Activated CD4-positive, CD25-positive, alpha-beta regulatory T cell treated with anti-CD3 and anti-CD28 coated beads, Interleukin-2, amount 50 U/mL, for 16 hours (primary cell): ENCODE results near the gene VHLL.
"Not testable (repeated sequence)": the region's sequence is repeated elsewhere in the genome, so short reads cannot be mapped to it uniquely, and the experiment has no call there.

Experiments
- DNase-seq: peaks from one replicate; pipeline ENCODE4 v3.0.0-alpha.2; 2020; ENCODE audit warnings: low read depth, low spot score

The VHLL gene

DNA sequence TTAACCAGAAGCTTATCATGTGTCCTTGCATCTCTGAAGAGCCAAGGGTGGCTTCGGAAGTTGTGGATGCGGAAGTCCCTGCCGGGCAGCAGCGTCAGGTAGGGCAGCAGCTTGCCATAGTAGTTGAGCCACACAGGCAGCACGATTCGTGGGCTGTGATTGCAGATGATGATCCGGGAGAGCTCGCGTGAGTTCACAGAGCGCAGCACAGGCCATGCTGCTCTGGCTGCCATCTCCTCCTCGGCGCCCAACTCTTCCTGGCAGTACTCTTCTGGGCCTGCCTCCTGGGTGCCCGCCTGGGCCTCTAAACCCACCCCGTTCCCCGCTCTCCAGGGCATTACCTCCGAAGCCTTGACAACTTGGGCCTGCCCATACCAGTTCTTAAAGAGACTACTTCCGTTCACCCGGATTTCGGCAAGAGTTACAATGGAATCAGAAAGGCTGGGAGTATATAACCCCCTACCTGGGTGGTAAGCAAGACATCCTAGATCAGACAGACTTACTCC, at the start of gene VHLL:
VHLL (minus strand) TSS at position 456 of the 506 bp plus-strand sequence; CDS start at position 338, 118 bp downstream.
- DNase-seq: no peak

DNA sequence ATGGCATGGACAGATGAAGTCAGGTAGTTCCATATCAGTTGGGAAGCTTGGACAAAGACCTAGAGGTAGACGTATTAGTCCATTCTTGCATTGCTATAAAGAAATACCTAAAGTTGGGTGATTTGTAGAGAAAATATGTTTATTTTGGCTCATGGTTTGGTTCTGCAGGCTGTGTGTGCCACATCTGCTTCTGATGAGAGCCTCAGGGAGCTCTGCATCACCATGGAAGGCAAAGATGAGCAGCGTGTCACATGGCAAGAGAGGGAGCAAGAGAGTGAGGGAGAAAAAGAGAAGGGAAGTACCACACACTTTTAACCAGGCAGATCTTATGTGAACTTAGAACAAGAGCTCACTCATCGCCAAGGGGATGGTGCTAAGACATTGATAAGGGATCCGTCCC, 48.2 kb upstream of the VHLL start:
- no peak for DNase-seq

DNA sequence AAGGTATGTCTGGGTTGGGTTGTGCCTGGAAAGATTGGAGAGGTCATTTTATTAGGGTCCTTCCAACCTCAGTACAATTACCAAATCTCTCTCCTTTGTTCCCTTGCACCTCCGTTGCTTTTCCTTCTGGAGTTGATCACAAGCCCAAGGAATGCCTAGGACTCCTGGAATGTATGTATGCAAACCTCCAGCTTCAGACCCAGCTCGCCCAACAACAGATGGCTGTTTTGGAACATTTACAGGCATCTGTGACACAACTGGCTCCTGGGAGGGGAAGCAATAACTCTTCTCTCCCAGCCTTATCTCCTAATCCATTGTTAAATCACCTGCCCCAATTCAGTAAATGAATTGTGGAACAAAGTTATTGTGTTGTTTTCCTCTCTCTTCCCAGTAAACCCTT, 47.5 kb upstream of the VHLL start:
- DNase-seq: no peak

DNA sequence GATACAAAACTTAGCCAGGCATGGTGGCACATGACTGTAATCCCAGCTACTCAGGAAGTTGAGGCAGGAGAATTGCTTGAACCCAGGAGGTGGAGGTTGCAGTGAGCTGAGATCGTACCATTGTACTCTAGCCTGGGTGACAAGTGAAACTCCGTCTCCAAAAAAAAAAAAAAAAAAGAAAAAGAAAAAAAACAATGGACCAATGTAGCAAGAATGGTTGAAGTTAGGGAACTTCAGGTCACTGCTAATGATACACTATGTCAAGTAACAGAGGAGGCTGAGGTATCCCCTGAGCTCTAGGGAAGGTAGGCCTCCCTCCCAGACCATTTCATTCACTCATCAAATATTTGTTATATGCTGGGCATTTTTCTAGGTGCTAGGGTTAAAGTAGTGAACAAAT, 46.9 kb upstream of the VHLL start:
- DNase-seq: not testable (repeated sequence)

DNA sequence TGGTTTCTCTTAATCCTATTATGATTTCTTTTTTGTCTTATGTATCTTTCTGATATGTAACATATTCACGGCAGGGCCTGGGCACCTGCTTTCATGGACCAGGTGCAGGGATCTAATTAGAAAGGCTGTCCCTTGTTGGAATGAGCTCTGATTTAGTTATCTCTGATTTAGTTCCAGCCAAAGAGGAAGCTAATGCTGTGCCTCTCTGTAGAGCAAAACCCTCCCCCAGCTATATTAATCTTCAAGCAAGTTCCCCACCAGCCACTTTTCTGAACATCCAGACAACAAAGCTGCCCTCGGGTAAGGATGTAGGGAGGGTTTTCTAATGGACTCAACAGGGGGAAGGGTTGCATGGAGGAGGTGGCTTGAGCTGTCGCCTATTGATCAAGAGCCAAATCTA, 45.3 kb upstream of the VHLL start:
- DNase-seq: no peak

DNA sequence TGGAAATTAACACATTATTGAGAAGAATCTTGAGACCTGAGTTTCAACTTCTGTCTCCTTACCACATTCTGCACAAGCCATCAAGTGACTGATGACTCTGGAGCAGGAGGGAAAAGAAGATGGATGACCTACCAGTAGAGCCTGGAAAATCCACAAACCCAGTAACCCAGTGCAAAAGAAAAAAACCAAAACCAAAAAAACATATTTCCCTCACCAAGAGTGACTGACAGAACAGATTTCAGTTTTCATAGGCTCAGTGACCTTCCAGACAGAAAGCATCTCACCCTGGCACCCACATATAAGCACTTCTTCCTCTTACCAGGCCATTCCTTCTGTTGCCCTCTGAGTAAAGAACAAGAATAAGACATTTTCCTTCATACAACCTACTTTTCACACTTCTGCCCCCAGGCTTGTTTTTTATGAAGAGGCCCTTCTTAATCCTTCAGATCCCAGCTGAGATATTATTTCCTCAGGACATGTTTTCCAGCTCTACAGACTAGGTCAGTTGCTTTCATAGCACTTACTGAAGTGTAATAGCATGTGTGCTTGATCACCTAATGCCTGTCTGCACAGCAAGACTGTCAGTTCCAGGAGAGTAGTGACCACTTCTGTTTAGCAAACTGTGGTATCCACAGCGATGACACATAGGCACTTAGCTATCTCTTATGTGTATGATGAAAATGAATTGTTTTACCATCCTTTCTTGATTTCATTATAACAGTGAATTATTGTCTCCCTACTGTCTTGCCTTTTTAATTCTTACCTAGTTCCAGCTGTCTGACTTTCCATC, 43.3 kb upstream of the VHLL start:
- no peak for DNase-seq

DNA sequence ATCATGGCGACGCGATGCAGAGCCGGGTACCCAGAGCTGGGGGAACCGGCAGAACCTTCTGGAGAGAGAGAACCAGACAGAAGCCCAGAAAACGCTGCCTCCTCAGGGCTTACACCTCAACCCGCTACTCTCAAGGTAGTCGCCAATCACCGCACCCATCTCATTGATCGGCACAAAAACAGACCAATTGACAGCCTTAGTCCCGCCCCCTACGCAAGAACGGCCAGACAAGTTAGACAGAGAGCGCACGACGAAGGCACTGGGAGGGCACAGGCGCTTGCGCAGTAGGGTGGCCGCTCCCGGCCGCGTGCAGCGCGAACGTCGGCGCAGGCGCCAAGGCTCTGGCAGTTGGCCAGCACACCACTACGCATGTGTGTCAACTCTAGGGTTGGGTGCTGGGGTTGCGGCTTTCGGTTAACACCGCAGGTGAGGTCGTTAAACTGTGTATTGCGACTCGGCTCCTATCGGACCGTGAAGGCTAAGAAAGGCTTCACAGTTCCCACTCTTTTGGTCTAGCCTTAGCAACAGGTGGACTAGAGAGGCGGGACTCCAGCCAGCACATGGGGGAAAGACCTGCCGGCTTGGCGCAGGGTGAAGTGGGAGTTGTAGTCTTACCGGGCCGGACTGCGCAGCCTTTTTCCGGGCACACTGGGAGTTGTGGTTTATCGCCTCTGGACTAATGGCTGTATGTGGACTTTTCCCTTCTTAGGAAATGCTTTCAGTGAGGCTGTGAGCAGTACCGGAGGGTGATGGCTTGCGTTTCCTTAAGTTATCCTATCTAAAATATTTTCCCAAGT, 39.3 kb upstream of the VHLL start, which contains the start of the genes CCT3 and TSACC:
CCT3 (minus strand) TSS at position 113 of the 797 bp plus-strand sequence; CDS start at position 5, 108 bp downstream.
TSACC (plus strand) TSS at position 347 of the 797 bp plus-strand sequence. CDS start 1,232 bp downstream, outside the sequence.
- peak; percentile 97 for DNase-seq

DNA sequence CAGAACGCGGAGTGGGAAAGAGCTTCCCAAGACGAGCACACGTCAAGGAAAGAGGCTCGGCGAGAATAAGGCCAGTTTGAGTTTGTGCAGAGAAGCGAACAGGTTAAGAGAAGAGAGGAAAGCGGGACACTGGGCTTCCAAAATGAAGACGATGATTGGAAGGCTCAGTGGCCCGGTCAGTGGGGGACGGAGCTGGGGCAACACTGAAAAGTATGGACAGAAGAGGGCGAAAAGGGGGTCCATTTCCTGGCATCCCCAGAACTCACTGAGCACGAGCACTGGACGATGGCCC, 38.7 kb upstream of the VHLL start:
- DNase-seq: no peak

DNA sequence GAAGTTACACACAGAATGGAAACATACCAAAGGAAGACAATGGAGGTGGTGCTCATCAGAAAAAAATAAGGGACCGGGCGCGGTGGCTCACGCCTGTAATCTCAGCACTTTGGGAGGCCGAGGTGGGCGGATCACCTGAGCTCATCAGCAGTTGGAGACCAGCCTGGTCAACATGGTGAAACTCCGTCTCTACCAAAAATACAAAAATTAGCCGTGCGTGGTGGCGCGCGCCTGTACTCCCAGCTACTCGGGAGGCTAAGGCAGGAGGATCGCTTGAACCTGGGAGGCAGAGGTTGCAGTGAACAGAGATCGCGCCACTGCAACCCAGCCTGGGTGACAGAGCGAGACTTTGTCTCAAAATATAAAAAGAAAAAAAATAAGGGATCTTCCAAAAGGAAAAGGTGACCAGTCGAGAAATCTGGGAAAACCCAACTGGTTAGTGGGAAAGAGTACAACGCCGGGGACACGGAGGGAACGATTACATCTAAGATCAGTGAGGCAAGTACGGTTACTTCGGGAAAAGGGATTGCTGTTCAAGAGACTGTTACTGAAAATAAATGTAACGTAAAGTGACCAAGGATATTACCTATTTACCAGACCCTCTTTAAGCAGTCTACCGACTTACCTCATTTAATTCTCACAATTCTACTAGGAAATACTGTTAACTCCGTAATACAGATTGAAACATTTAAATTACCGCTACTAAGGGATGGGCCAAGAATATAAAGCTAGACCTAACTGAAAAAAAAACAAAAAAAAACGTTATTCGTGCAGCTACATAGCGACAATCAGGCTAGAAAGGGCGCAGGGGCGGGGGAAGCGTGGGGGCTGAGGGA, 38.2 kb upstream of the VHLL start:
- DNase-seq: no peak

DNA sequence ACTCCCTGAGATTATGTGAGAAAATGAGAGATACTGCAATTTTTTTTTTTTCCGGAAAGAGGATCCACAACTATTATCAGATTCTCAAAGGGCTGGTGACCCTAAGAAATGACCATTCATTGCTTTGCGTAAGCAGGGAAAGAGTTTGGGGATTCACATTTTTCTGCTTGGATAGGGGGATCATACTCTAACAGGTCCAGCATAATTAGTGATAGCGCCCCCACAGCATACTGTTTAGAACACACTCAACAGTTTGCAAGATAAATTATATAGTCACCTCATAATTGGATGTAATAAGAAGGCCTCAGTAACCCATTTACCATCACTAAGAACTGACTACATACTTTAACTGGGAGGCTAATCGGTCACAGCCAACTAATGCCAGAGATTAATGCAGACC, 37.1 kb upstream of the VHLL start:
- DNase-seq: no peak

DNA sequence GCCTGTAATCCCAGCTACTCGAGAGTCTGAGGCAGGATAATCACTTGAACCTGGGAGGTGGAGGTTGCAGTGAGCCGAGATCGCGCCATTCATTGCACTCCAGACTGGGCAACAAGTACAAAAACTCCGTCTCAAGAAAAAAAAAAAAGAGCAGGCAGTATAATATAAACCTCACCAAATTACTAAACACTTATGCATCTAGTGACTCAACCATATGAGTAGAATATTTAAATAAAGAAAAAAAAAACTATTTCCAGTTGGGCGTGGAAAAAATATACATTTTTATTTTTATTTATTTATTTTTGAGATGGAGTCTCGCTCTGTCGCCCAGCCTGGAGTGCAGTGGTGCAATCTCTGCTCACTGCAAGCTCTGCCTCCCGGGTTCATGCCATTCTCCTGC, 24.1 kb upstream of the VHLL start:
- not testable (repeated sequence) for DNase-seq

DNA sequence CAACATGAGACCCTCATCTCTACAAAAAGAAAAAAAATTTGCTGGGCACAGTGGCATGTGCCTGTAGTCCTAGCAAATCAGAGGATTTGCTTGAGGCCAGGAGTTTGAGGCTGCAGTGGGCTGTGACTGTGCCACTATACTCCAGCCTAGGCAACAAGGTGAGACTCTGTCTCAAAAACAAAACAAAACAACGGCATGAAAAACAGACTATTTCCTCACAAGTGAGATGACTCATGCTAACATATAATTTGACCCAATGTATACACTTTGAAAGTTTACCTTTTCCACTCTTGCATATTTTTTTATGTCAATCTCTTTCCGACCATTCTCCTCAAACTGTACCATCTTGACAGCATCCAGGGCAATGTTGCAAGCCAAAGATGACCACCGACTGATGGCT, 21.5 kb upstream of the VHLL start:
- no peak for DNase-seq

DNA sequence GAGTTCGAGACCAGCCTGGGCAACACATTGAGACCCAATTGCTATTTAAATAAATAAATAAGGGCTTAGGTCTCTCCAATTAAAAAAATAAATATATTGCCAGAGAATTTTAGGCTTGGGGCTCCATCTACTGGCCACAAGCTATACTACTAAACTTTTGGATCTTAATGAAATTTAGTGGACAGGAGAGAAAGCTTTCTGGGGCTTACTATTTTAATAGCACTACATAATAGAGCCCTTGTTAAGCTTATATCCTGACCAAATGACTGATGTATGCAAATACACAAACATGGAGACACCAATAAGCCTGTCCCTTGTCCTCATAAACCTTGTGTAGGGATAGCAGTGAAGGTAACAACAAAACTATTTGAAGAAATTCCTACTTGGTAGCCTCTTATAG, 20.6 kb upstream of the VHLL start:
- DNase-seq: no peak

DNA sequence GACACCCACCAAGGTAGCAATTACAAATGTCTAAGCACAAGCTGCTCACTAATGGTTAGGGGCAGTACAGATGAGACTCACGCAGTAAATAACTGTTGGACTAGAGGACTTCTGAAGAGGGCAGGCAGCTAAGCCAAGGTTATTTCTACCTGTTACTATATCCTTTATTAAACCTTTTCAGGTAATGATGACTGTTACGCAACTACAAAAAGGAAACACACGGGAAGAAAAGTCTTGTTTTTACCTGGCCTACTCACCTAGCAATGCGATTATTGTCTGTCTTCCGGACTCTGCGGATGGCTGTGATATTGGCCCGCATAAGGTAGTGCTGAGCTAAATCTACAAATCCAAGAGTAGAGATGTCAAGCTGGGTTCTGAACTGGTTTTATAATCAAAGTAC, 17.8 kb upstream of the VHLL start:
- DNase-seq: no peak

DNA sequence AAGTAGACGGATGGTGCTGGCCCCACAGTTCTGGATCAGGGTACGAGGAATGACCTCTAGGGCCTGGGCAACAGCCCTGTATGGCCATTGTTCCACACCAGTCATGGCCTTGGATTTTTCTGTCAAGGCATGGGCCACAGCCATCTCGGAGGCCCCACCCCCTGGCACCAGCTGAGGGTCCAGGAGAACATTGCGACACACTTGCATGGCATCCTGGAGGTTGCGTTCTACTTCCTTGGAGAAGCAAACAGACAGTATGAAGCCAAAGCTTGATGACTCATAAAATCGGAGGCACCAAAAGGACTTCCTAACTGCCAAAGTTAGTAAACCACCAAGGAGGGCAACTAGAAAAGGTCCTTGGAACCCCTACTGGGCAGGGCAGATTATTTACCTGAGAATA, 11.9 kb upstream of the VHLL start:
- DNase-seq: no peak

DNA sequence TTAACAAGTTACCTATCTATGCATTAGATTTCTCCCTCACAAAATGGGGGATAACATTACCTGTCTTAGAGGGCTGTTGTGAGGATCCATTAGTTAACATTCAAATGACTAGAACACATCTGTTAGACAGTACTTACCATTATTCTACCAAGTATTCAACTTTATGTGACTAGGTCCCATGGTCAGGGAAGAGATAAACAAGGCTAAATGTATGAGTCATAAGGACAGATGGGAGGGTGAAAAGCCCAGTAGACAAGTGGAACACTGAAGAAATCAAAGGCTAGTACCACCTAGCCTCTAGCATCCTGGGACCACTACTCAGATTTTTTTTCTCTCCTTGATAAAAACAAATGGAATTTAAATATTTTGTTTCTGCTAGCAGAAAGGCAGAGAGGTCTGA, 9.0 kb upstream of the VHLL start:
- DNase-seq: no peak

DNA sequence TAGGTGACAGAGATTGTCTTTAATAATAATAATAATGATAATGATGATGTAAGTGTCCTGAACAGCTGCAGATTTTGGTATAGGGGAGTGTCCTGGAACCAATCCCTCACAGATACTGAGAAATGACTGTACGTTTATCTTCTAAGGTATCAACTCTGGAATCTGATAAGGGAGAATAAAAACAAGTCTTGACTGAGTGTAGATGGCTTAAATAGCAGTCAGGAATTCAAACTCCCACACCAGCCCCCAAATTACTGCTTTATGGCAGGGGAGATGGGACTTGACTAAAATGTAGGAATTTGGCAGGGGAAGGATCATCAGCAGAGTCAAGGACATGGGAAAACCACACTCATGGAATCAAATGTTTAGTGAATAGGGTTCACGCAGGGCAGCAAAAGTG, 6.1 kb upstream of the VHLL start:
- DNase-seq: no peak

DNA sequence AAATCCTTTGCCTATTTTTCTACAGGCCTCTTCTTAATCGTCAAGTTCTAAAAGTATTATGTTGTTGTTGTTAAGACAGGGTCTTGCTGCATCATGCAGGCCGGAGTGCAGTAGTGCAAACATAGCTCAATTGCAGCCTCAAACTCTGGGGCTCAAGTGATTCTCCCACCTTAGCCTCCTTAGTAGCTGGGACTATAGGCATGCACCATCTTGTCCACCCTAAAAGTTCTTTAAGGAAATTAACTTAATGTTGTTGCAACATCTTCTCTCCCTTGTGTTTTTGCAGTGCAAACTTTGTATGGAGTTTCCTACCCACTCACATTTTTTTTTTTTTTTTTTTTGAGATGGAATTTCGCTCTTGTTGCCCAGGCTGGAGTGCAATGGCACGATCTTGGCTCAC, 4.1 kb upstream of the VHLL start:
- no peak for DNase-seq

DNA sequence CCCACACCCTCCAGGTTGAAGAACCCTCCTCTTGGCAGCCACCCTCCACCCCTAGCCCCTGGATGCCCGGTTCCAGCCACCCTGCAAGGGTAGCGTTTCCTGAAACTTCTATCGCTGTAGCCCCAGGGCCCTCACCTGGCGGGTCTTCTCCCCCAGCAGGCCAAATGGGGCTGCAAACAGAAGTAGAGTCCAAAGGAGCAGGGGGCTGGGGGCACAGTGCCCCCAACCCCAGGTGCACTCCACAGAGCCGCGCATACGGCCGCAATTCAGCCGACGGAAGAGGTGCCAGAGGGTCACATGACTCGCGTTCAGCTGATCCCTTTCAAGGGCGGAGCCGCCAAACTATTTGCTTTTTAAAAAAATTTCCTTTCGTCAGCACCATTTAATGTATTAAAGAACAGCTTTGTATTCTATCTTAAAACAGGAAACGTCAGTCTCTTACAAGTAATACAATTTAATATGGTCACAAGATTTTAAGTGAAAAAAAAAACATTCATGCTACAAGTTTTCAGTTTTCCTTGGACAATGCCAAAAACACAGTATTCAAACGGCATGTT, 3.6 kb downstream of the VHLL start, which contains the start of gene GLMP:
GLMP (minus strand) TSS at position 289 of the 557 bp plus-strand sequence; CDS start at position 255, 34 bp downstream.
- peak; percentile 25 for DNase-seq

DNA sequence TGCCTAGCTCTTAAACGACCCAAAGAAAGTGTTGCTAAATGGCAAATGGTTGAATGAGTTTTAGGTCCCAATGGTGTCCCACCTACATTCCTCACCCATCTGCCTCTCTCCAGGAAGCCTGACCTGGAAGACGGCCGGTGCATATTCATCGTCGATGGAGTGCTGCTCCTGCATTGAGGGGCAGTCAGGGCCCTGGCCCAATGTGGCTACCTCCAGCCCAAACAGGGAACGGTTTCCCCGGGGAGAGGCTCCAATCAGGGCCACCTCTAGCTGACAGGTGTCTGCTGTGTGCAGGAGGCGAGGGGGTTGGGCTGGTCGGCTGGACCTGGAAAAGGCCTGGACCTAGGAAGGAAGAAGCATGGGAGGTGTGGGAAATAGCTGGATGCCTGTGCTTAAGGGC, 5.2 kb downstream of the VHLL start:
- no peak for DNase-seq

DNA sequence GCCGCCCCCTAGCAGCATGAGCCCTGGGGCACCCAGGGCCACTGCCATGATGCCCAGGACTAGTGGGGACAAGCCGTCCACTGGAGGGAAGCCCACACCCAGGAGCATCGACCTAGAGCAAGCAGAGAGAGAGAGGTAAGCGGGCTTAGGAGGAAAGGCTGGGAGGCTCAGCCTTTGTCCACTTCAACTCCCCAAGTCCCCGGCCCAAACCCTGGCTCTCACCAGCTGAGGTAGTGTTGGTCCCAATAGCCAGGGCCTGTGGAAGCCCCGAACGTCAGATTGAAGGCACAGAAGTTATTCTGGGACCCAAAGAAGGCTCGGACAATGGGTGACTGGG, 6.0 kb downstream of the VHLL start:
- DNase-seq: no peak
